MM.1S (cell line): ENCODE measurements around the gene GALR2.

ENCODE experiments used
- DNase-seq: peaks from one replicate; pipeline ENCODE4 v3.0.0-alpha.2; 2015
- H2AFZ ChIP-seq: fragments of 300-600 bp; sonication (generic); 2 replicates; pipeline ENCODE4 v1.6.0; 2016; ENCODE audit warnings: antibody characterized with exemption, low read length
- H3F3A ChIP-seq: fragments of 300-600 bp; sonication (generic); 2 replicates; pipeline ENCODE4 v1.6.1; 2016; ENCODE audit warnings: mild to moderate bottlenecking, antibody characterized with exemption, low read length, moderate library complexity, mixed read lengths; ENCODE audit not compliant: insufficient read depth
- H3K27ac ChIP-seq: fragments of 300-600 bp; sonication (generic); 2 replicates; pipeline ENCODE4 v1.5.1; 2016; ENCODE audit warnings: mild to moderate bottlenecking, low read length
- H3K27me3 ChIP-seq: fragments of 300-600 bp; sonication (generic); replicated peaks from 2 replicates; pipeline ENCODE4 v1.6.0; 2016; ENCODE audit warnings: low read length; ENCODE audit not compliant: insufficient read depth
- H3K36me3 ChIP-seq: fragments of 300-600 bp; sonication (generic); replicated peaks from 2 replicates; pipeline ENCODE4 v1.6.1; 2016; ENCODE audit warnings: mild to moderate bottlenecking, low read length, mixed read lengths; ENCODE audit not compliant: insufficient read depth
- H3K4me1 ChIP-seq: fragments of 300-600 bp; sonication (generic); 2 replicates; pipeline ENCODE4 v1.6.1; 2016; ENCODE audit warnings: low read length, mixed read lengths
- H3K4me2 ChIP-seq: fragments of 300-600 bp; sonication (generic); 2 replicates; pipeline ENCODE4 v1.6.0; 2016; ENCODE audit warnings: low read depth, low read length
- H3K4me3 ChIP-seq: fragments of 300-600 bp; sonication (generic); 2 replicates; pipeline ENCODE4 v1.5.1; 2016; ENCODE audit warnings: low read length, mixed read lengths
- H3K79me2 ChIP-seq: fragments of 300-600 bp; sonication (generic); 2 replicates; pipeline ENCODE4 v1.6.1; 2016; ENCODE audit warnings: mixed run types, low read length, mixed read lengths
- H3K9ac ChIP-seq: fragments of 300-600 bp; sonication (generic); 2 replicates; pipeline ENCODE4 v1.6.1; 2016; ENCODE audit warnings: low read length, mixed read lengths
- H3K9me2 ChIP-seq: fragments of 300-600 bp; sonication (generic); replicated peaks from 2 replicates; pipeline ENCODE4 v1.6.1; 2016; ENCODE audit warnings: mild to moderate bottlenecking, low read length, mixed read lengths; ENCODE audit not compliant: insufficient read depth
- H3K9me3 ChIP-seq: fragments of 300-600 bp; sonication (generic); replicated peaks from 2 replicates; pipeline ENCODE4 v1.6.1; 2016; ENCODE audit warnings: mild to moderate bottlenecking, low read length, mixed read lengths; ENCODE audit not compliant: insufficient read depth
- H4K20me1 ChIP-seq: fragments of 300-600 bp; sonication (generic); 2 replicates; pipeline ENCODE4 v1.6.1; 2016; ENCODE audit warnings: mild to moderate bottlenecking, low read length, moderate library complexity, mixed read lengths; ENCODE audit not compliant: insufficient read depth
- CTCF ChIP-seq: fragments of 300-600 bp; sonication (generic); IDR thresholded peaks from 2 replicates; pipeline ENCODE4 v1.5.1; 2016; ENCODE audit warnings: antibody characterized with exemption, low read length, mixed read lengths
- EZH2 ChIP-seq: fragments of 300-600 bp; sonication (generic); optimal IDR thresholded peaks from 2 replicates; pipeline ENCODE3; 2017; ENCODE audit warnings: low read depth, mild to moderate bottlenecking, antibody characterized with exemption, low read length, mixed read lengths
- EZH2phosphoT487 ChIP-seq: fragments of 300-600 bp; sonication (generic); IDR thresholded peaks from 2 replicates; pipeline ENCODE4 v1.6.1; 2018; ENCODE audit warnings: antibody characterized with exemption, low read length

Gene GALR2

GRCh38 chr17:76078860-76079534, 4.4 kb downstream of the GALR2 start, which contains the start of gene ZACN:
Gene ZACN, plus strand, starts transcription at chr17:76079182. Its CDS starts 83 bp downstream, at chr17:76079265.
- no peaks in the 10 kb centered on the region for H3K9me2 ChIP-seq
- no peaks in the 10 kb centered on the region for H3K9me3 ChIP-seq
- H3K79me2 ChIP-seq, result no peaks in the 10 kb centered on the region
- no peaks in the 10 kb centered on the region for H3F3A ChIP-seq
- DNase-seq, result no peak
- H3K4me3 ChIP-seq, result no peak within 1 kb of the TSS
- H2AFZ ChIP-seq, result no peak within 1 kb of the TSS
- H4K20me1 ChIP-seq, result no peaks in the 10 kb centered on the region
- no peak for TF ChIP-seq CTCF
- TF ChIP-seq EZH2phosphoT487, result no peak
- TF ChIP-seq EZH2, result no peak
- H3K9ac ChIP-seq, result no peak within 1 kb of the TSS
- H3K36me3 ChIP-seq, result no peaks in the 10 kb centered on the region
- H3K4me2 ChIP-seq, result no peak within 1 kb of the TSS
- no peaks in the 10 kb centered on the region for H3K4me1 ChIP-seq
- H3K27me3 ChIP-seq, result peaks cover 60% of the 10 kb centered on the region
- H3K27ac ChIP-seq, result no peak within 1 kb of the TSS

- H3F3A ChIP-seq, result no peaks in the 10 kb centered on the region
- H3K9ac ChIP-seq, result no peak overlapping the region
- no peaks in the 10 kb centered on the region for H3K4me1 ChIP-seq
These were observed 5.0 kb downstream of the GALR2 start for GRCh38 chr17:76079535-76079955.

GRCh38 chr17:76079956-76080767, 5.6 kb downstream of the GALR2 start:
- Histone ChIP-seq H2AFZ (no peak overlapping the region), H3F3A (no peaks in the 10 kb centered on the region), H3K4me2 (no peak overlapping the region), H3K9me3 (no peaks in the 10 kb centered on the region), H4K20me1 (no peaks in the 10 kb centered on the region), H3K4me3 (no peak overlapping the region), H3K79me2 (no peaks in the 10 kb centered on the region), H3K9ac (no peak overlapping the region), H3K27me3 (peaks cover 50% of the 10 kb centered on the region), H3K9me2 (no peaks in the 10 kb centered on the region), H3K36me3 (no peaks in the 10 kb centered on the region), H3K4me1 (no peaks in the 10 kb centered on the region), H3K27ac (no peak overlapping the region)
- no peak for DNase-seq
- TF ChIP-seq CTCF (no peak), EZH2phosphoT487 (no peak), EZH2 (no peak)

More at GRCh38 chr17:76079535-76079955, 5.0 kb downstream of the GALR2 start:
- H3K9me2 ChIP-seq, result no peaks in the 10 kb centered on the region
- no peaks in the 10 kb centered on the region for H3K9me3 ChIP-seq
- H3K27ac ChIP-seq, result no peak overlapping the region
- no peaks in the 10 kb centered on the region for H4K20me1 ChIP-seq
- H3K27me3 ChIP-seq, result peaks cover 56% of the 10 kb centered on the region
- no peak for DNase-seq
- H3K79me2 ChIP-seq, result no peaks in the 10 kb centered on the region
- H3K4me2 ChIP-seq, result no peak overlapping the region
- TF ChIP-seq CTCF (no peak), EZH2 (no peak), EZH2phosphoT487 (no peak)
- no peaks in the 10 kb centered on the region for H3K36me3 ChIP-seq
- H3K4me3 ChIP-seq, result no peak overlapping the region
- no peak overlapping the region for H2AFZ ChIP-seq
